Stimulated activated CD4-positive, alpha-beta T cell treated with anti-CD3 and anti-CD28 coated beads, TNF-alpha, amount 100 ng/mL, for 24 hours (primary cell): Measurements from ENCODE around the gene CEMP1.

Source experiments
- DNase-seq, 3 experiments: peaks; one replicate each; pipeline ENCODE4 v3.0.0-alpha.2; 2020; ENCODE audit warnings: low read depth in 3 of 3

The CEMP1 gene

DNA sequence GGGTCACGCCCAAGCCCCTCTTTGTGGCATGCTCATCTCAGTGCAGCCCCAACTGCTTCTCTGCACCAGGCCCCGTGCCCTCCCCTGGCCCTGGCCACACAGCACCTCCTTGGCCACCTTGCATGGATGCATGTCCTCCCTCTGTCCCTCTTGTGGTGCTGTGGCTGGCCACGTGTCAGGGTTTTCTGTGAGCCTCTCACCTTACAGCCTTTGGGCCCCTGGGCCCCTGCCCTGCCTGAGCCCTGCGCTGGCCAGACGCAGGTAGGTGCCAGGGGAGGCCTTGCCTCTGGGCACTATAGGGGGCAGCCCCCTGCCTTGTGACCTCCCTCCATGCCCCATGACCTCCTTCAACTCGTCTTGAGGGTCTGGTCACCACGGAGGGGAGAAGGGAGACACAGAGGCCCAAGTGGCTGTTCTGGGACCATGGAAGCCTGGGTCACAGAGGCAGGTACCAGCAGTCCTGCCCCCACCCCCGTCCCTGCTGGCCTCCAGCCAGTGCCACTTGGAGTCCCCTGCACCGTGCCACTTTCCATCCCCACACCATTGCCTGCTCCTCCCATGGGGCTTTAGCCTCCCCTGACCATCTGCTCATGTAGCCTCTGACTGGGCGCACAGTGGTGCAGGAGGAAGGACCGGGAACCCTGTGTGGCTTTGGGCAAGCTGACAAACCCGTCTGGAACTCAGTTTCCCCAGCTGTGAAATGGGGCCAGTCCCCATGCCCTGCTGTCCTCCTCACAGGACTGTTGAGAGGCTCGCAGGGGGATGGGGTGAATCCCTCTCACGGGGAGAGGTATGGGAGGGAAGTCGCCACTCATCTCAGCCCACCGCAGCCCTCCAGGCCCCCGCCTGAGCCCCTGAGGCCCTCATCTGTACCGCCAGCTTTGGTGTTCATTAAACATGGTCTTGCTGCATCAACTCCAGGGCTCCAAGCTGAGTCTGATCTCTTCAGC is 29.0 kb downstream of the CEMP1 start:
- DNase-seq, result no peak

DNA sequence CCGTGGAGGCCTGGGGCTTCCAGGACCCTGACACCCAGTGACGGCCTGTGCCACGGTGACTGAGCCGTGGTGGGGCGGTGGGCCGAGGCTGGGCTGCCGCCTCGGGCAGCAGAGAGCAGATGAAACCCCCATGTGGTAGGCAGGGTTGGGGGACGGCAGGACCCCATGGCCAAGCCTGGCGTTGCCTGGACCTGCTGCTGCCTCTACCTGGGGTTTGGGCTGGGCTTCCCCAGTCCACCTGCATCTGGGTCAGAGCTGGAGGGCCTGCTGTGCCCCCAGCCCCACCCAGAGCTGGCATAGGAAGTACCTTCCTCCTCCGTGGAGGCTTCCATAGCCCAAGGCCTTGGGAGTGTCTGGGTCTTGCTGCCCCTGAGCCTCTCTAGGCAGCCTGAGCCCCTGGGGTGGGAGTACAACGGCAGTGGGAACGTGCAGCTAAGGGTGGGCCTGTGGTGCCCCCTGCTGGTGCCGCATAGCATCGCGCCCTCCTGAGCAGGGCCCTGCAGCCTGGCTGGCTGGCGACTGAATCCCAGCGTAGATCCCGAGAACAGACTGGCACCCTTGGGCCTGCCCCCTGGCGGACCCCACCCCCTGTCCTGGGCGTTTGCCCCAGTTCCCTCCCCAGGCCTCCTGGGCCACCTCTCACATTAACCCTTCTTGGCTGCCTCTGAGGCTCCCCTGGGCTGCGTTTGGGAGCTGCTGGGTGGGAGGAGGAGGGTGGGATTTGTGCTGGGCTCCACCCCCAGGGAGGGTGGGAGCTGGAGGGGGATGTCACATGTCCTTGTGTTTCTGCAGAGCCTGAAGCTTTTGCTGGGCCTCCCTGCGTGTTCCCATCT is 30.1 kb downstream of the CEMP1 start:
- DNase-seq, result peak; percentile 64 to 78 (median 66)

DNA sequence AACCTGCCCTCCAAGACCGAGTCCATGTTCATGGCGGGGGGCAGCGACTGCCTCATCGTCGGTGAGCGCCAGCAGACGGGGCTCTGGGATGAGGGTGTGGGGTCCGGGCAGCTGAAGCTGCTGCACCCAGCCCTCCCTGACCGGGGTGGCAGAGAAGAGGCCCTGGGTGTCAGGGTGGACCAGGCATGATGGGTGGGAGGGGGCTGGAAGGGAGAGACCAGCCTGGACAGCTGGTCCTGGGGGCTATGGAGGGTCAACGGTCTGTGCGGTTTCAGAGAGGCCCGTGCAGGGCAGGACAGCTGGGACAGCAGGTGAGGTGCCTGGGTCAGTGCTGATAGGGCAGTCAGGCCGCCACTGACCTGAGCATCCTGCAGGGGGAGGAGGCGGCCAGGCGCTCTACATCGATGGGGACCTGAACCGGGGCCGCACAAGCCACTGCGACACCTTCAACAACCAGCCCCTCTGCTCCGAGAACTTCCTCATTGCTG is 30.7 kb downstream of the CEMP1 start:
- DNase-seq, result no peak

DNA sequence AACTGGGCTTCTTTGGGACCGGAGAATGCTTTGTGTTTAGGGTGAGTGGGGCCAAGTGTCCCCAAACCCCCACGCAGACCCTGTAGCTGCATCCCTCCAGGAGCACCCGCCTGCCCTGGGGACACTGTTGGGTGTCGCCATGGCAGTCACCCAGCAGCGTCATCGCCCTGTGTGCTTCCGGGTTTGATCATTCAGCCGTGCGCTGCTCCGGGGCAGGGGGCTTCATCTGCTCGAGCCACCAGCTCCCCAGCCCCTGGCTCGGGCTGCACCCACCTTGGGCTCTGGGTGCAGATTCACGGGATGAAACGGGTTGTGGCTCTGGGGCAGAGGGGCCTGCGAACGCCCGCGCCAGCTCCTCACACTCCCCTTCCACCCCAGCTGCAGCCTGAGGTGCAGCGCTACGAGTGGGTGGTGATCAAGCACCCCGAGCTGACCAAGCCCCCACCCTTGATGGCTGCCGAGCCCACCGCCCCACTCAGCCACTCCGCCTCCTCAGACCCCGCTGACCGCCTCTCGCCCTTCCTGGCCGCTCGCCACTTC is 31.2 kb downstream of the CEMP1 start:
- DNase-seq, result no peak

DNA sequence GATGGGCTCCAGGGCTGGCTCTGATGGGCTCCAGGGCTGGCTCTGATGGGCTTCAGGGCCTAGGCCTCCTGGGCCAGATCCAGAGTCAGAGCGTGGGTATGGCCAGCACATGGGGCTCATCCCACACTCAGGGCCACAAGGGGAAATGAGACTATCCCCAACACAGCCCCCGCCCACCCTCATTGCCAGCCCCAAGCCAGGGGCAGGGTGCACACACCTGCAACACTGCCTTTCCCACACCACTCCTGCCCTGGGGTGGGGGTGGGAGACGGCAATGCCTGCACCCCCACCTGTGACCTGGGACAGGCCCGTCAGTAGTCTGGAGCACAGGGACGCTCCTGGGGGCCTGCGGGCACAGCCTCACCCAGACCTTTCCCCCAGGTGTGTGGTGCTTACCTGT is 31.8 kb downstream of the CEMP1 start:
- no peak for DNase-seq

DNA sequence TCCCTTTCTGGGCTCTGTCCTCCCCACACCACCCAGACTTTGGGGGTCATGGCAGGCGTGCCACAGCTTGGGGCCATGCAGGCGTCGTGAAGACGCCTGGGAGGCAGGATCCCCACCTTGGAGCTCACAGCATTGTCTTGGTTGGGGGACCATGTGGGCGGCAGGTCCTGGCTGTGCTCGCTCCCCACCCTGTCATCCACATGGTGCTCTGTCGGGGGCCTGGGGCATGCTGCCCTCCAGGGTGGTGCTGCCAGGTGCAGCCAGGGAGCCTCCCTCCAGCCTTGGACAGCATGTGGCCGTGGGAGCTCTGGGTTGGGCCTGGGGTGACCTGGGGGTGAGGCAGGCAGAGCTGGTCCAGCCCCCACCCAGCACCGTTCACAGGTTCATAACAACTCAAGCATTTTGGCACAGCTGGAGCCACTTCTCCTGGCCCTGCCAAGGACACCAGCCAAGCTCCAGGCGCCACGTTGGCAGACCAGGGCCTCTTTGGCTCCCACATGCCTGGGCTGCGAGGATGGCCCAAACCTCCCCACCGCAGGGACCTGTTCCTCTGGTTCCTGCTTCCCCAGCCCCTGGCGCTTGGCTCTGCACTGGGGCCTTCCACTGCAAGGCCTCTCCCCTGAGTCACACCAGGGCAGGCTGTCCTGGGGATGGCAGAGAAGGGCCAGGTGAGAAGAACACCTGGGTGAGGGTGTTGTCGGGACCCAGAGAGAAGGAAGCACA is 32.5 kb downstream of the CEMP1 start:
- no peak for DNase-seq

DNA sequence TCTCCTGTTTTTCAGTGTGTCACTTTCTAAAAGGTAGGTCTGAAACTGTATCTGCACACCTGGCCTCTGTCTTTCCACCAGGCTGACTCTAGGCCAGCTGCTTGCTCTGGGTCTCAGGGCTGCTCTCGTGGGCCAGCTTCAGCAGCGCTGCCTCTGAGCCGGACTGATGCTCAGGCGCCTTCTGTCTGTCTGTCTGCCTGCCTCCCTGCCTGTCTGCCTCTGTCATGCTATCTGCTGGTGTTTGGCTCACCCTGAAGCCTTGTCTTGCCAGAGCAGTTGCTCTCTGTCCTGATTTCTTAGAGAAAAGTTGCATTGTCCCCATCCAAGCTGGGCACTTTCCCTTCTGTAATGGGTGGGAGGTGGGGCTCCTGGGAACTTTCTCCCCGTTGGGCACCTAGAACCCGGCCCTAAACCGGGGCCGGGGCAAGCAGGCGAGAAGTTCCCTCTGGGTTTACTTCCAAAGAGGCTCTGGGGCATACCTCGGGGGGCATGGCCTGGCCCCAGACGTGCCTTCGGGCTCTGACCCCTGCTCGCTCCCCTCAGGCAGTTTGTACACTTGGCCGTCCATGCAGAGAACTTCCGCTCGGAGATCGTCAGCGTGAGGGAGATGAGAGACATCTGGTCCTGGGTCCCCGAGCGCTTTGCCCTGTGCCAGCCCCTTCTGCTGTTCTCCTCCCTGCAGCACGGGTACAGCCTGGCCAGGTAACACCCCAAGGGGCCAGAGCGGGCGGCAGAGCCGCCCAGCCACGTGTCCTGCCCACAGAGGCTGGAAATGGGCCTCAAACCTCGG is 33.3 kb downstream of the CEMP1 start:
- DNase-seq, result no peak

DNA sequence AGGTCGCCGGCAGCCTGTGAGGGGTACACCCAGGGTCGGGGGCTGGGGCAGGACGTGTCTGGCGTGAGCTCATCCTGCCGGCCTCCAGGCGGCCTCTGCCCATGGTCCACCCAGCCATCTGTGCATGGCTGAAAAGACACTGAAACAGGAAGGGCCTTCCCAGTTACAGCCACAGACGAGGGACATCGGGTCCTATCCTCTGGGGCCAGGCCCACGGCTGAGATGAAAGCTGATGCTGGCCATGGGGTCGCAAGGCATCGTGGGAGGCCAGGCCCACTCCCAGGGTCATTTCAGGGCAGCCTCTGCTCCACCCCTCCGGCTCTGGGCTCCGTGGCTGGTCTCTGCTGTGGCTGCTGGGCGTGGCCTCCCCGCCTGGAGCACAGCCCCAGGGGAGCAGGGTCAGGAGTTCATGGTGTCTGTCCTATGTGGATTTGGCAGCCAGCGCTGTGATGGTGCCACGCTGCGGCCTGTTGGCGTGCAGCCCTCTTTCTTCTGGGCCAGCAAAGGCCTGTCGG is 34.0 kb downstream of the CEMP1 start:
- DNase-seq, result no peak

DNA sequence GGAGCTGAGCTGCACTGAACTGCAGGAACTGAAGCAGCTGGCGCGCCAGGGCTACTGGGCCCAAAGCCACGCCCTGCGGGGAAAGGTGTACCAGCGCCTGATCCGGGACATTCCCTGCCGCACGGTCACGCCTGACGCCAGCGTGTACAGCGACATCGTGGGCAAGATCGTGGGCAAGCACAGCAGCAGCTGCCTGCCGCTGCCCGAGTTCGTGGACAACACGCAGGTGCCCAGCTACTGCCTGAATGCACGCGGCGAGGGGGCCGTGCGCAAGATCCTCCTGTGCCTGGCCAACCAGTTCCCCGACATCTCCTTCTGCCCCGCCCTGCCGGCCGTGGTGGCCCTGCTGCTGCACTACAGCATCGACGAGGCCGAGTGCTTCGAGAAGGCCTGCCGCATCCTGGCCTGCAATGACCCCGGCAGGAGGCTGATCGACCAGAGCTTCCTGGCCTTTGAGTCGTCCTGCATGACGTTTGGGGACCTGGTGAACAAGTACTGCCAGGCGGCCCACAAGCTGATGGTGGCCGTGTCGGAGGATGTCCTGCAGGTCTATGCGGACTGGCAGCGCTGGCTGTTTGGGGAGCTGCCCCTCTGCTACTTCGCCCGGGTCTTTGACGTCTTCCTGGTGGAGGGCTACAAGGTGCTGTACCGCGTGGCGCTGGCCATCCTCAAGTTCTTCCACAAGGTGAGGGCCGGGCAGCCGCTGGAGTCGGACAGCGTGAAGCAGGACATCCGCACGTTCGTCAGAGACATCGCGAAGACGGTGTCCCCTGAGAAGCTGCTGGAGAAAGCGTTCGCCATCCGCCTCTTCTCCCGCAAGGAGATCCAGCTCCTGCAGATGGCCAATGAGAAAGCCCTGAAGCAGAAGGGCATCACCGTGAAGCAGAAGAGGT is 34.7 kb downstream of the CEMP1 start:
- DNase-seq, result no peak

DNA sequence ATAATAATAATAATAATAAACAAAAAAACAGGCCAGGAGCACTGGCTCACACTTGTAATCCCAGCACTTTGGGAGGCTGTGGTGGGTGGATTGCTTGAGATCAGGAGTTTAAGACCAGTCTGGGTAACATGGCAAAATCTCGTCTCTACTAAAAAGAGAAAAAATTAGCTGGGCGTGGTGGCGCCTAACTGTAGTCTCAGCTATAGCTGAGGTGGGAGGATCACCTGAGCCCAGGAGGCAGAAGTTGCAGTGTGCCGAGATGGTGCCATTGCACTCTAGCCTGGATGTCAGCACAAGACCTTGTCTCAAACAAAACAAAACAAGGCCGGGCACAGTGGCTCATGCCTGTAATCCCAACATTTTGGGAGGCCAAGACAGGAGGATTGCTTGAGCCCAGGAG is 36.2 kb downstream of the CEMP1 start:
- DNase-seq, result no peak

DNA sequence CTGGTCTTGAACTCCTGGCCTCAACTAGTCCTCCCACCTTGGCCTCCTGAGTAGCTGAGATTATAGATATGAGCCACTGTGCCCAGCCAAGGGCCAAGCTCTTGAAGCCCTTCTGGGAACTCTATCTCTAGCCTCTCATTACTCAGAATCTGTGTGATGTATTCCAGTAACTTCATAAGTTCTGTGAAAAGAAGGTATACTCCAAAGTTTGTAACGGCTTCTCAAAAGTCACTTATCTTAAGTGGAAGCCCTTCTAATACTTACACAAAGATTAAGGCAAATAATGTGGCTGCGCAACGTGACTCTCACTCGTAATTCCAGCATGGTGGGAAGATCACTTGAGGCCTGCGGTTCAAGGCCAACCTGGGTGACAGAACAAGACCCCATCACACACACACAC is 36.6 kb downstream of the CEMP1 start:
- DNase-seq, result no peak

DNA sequence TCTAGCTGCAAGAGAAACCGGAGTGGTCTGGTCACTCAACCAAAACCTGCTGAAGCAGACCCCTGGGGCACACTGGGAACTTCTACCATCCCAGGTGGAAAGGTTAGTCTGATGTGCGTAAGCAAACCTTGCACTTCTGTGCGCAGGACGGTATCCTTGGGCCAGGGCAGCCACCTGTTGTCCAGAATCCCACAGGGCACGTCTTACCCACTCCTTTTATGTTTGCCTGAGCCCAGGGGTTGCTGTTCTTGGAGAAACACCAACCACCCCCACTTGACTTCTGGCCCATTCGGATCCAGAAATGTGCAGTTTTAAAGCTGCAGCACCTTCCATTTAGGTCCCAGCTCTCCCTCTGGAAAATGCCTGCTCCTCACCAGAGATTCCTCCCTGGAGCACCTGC is 37.6 kb downstream of the CEMP1 start:
- no peak for DNase-seq

DNA sequence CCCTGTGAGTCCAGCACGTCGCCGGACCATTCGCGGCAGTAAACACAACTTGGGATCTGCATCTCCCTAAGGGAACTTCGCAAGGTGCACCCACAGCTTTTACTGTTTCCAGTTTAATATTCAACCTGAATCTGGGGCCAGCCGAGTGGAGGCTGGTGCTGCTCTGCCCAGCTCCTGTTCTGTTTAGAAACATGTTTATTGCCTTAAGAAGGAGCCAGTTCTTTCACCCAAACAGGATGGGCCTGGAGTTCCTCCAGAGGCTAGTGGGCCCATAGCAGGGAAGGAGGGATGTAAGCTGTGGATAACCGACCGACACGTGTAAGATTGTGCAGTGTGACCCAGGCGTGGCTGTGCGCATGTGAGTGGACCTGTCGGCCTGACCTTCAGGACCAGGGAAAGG is 38.9 kb downstream of the CEMP1 start:
- no peak for DNase-seq

DNA sequence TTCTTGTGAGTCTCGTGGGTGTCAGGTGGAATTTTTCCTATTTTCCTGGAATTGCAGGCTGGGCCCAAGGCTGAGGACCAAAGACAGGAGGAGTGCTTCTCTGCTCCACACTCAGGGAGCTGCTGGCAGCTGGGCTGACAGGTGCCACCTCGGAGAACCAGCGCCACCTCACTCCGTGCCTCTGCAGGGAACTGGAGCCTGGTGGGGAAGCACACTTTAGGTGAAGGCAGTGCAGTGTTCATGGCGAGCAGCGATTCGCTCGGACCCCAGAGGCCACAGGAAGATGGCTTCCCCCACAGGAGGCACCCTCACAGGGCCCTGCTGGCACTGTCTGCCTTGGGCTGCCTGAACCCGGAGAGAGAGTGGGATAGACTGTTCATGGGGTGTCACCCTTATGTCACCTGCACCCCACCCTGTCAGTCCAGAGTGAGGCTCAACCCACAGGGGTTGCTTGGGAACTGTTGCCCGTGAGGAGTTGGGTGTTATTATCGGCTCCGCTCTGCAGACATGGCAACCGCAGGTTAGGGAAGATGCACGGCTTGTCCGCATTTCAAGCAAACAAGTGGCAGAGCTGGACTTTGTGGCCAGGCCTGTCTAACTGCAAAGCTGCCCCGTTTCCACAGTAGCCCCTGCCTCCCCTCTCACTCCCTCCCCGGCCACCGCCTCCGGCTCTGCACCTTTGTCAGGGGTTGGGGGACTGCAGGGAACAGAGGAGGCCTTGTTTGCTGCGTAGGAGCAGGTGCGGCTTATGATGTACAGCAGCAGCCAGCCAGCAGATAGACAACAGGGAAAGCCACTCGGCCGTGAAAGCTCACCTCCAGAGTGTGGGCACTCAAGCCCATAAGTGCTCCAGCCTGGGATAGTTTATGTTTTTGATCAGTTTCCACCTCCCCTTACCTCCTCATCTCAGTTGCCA is 40.8 kb downstream of the CEMP1 start:
- no peak for DNase-seq

DNA sequence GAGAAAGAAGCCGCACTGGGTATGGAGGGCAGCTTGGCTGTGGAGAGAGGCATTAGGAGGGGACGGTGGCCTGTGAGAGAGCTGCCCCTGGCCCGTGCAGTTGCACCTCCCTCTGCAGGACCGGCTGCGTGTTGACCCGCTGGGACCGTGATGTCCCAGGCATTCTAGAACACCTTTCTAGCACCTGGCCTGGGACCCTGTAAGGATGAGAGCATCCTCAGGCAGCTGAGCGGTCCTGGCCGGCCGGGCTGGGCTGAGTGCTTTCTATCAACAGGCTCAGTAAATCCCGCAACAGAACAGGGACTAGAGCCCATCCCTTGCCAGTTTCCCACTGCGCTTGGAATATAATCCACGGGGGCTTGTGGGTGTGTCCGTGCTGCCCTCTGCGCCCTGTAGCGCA is 41.6 kb downstream of the CEMP1 start:
- no peak for DNase-seq

DNA sequence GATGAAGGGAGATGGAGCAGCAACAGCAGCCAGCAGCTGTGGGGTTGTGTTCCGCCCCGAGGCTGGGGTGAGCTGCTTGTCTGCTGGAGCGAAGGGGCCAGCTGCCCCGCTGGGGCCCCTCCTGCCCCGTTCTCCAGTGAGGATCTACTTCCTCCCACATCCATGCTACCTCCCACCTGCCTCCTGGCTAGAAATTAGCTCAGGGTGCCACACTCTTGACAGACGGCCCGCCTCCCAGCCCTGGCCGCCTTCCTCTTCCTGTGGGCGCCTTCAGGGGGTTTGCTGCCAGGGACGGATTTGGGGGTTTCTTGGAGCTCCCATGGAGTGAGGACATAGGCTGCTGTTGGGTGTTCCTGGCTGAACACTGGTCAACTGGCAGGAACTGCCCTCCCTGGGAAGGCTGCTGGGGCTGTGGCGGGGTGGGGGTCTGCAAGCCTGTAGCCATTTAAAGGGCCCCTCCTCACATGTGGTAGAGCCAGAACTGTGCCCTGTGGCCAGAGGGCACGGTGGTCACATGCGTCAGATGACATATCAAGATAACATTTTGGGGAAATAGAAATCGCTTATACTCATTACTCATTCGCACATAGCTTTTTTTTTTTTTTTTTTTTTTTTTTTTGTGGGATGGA is 43.2 kb downstream of the CEMP1 start:
- no peak for DNase-seq

DNA sequence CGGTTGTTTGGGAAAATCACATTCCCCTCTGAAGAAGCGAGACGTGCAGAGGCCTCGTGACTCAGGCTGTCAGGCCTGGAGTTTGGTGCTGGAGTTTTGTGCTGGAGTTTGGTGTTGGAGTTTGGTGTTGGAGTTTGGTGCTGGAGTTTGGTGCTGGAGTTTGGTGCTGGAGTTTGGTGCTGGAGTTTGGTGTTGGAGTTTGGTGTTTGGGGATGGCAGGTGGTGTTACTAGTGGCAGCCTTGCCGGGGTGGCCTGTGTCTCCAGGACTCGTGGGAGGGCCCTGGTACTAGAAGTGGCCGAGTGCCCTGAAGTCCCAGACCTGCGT is 43.7 kb downstream of the CEMP1 start:
- no peak for DNase-seq
